NCI-H524 treated with DMSO at 0.1 percent for 48 hours (cell line): ENCODE measurements around the gene LY6G5C.
"Not testable (repeated sequence)": the region's sequence is repeated elsewhere in the genome, so short reads cannot be mapped to it uniquely, and the experiment has no call there.

Source experiments
- DNase-seq: peaks from one replicate; lab custom pipeline; 2025; lab: John Stamatoyannopoulos, UW

The LY6G5C gene

DNA sequence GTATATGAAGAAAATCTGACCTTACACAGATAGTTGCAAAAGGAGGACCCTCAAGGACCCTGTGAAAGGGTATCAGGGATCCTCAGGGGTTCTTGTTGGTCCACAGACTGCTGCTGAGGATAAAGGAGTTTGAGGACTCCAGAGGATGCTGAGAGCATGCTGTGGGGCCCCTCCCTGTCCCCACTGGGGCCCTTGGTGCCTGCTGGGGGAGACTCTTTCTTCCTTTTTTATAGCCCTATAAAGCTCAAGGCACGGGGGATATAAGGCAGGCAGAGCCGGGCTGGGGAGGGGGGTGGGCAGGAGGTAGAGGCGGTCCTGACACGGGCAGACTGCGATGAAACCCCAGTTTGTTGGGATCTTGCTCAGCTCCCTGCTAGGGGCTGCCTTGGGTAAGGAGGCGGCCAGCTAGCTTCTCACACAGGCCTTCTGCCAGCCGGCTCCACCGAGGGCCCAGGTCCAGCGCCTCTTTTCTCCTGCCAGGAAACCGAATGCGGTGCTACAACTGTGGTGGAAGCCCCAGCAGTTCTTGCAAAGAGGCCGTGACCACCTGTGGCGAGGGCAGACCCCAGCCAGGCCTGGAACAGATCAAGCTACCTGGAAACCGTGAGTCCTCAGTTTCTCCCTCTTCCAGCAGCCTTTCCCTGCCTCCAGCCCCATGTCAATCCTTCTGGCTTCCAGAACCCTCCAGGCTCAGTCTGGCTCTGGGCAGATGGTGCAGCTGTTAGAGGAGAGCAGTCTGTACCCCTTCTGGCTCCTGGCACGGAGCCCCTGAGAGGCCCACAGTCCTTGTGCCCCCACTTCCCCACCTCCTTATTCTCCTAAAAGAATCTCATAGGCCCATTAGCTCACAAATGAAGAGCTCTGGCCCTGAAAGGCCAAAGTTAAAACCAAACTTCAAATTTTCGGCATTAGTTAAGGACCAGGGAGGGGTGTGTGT lies 34.4 kb upstream of the LY6G5C start, which contains the start of gene LY6G6D:
LY6G6D (plus strand) TSS at position 327 of the 937 bp plus-strand sequence; CDS start at position 335, 8 bp downstream.
- no peak for DNase-seq

- DNase-seq: no peak
Observed at GRCh38 chr6:31713991-31714684, 33.3 kb upstream of the LY6G5C start.

DNA sequence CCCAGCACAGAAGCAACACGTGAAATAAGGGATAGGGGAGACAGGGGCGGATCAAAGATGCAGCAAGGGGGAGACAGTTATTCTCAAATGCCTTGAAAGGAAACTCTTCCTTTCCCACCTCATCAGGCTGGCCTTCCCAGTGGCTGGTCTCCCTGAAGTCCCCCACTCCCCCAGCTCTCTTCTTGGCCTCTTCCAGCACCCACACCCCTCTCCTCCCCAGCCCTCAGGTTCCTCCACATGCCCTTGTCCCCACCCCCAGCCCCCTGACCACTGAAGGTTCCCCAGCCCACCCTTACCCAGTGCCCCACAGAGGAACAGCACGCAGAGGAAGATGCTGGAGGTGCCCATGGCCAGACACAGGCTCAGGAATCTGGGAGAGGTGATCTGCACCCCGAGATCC lies 32.6 kb upstream of the LY6G5C start:
- no peak for DNase-seq

DNA sequence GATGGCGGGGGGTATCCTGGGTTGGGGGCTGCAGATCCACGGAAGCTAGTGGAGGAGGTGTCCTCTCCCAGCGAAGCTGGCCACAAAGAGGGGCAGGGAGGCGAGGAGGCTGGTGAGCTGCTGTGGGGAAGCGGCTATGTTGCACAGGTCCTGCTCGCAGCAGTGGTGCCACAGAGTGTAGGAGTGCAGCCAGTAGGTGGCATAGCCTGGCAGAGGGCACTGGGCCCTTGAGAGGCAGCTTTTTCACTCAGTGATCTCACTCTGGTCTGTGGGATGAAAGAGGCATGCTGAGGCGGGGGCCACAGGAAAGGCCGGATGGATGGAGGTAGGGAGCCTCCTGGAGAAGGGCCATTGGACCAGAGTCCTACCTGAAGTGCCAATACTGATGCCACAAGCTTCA lies 31.4 kb upstream of the LY6G5C start:
- no peak for DNase-seq

DNA sequence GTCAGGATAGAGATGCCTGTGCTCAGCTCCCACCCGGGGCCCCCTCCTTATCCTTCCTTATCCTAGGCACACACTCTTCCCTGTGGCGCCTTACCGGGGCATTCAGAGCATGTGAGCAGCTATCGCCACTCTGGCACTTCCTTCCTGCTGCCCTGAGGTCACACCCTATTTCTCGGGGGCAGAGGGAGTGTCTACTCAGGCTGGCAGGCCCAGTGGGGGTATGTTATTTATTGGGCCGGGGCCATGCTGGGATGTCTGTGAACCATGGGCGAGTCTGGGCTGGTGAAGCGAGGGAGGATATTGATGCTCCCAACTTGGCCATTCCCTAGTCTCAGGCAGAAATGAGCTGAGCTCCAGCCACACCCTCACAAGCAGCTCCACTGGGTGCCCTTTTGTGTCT lies 30.4 kb upstream of the LY6G5C start:
- no peak for DNase-seq

- DNase-seq: peak; percentile 16
Observed at GRCh38 chr6:31710523-31711219, 29.8 kb upstream of the LY6G5C start.

DNA sequence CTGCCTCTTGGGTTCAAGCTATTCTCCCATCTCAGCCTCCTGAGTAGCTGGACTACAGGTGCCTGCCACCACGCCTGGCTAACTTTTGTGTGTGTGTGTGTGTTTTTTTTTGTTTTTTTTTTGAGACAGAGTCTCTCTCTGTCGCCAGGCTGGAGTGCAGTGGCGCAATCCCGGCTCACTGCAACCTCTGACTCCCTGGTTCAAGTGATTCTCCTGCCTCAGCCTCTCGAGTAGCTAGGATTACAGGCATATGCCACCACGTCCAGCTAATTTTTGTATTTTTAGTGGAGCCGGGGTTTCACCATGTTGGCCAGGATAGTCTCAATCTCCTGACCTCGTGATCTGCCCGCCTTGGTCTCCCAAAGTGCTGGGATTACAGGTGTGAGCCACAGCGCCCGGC lies 28.3 kb upstream of the LY6G5C start:
- DNase-seq: not testable (repeated sequence)

GRCh38 chr6:31708224-31708623 lies 27.4 kb upstream of the LY6G5C start:
- no peak for DNase-seq

DNA sequence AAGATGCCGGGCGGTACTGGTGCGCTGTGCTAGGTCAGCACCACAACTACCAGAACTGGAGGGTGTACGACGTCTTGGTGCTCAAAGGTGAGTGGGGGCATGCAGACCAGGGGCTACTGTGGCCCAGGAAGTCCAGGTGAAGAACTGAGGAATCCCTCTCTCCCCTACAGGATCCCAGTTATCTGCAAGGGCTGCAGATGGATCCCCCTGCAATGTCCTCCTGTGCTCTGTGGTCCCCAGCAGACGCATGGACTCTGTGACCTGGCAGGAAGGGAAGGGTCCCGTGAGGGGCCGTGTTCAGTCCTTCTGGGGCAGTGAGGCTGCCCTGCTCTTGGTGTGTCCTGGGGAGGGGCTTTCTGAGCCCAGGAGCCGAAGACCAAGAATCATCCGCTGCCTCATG lies 26.8 kb upstream of the LY6G5C start:
- no peak for DNase-seq

GRCh38 chr6:31706599-31706998 lies 25.7 kb upstream of the LY6G5C start, which contains the start of gene LY6G6F:
Gene LY6G6F, plus strand, starts transcription at chr6:31706866. Its CDS starts 41 bp downstream, at chr6:31706907.
- no peak for DNase-seq

DNA sequence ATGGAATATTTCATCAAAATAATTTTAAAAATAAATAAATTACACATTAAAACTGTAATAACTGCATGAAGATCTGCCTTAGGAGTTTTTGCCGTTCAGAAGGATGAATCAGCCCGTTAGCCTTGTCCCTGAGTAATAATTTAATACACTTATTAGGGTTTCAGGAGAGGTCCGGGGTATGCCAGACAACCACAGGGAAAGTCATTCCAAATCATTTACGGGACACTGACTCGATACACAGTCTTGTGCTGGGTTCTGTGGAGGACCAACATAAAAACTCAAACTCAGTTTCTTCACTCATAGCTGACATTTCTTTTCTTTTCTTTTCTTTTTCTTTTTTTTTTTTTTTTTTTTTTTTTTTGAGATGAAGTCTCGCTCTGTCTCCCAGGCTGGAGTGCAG lies 25.1 kb upstream of the LY6G5C start:
- no peak for DNase-seq

GRCh38 chr6:31702819-31703716 lies 22.2 kb upstream of the LY6G5C start, which contains the start of gene ABHD16A:
Gene ABHD16A, minus strand, starts transcription at chr6:31703324. Its CDS starts 43 bp downstream, at chr6:31703281.
- peak; percentile 81 for DNase-seq

DNA sequence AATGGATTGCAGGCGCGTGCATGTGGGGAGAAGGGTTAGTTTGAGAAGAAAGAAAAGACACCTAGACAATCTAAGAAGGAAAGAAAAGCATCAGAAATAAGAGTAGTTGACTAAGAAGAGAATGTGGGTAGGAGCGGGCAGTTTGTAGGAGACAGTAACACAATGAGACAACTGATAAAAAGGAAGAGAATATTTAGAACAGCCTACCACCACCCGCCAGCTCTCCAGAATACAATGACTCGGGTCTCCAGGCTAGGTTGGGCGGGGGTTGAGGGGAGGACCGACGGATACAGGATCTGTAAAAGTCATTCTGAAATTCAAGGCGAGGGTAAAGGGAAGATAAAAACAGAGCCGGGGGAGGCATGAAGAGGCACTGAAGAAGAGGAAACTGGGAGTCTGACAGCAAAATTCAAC lies 21.5 kb upstream of the LY6G5C start:
- DNase-seq: no peak

GRCh38 chr6:31701666-31702404 lies 21.0 kb upstream of the LY6G5C start:
- peak; percentile 19 for DNase-seq

GRCh38 chr6:31700740-31701401 lies 20.0 kb upstream of the LY6G5C start:
- no peak for DNase-seq

DNA sequence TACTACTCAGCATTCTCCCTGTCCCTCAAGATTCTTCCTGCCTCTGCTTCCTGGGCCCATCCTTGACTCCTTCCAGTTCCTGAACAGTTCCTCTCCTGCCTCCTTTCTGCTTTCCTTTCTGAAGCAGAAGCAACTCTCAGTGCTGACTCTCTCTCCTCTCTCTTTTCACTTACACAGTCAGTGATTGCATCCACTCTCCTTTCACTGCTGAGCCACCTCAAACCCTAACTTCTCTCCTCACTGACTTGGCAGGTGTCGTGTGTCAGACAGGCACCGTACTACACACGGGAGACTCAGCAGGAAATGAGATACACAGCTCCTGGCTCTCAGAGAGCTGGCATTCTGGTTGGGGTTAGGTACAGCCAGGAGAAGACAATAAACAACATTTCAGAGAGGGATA lies 16.7 kb upstream of the LY6G5C start:
- no peak for DNase-seq

GRCh38 chr6:31693535-31693934 lies 12.7 kb upstream of the LY6G5C start:
- DNase-seq: no peak

DNA sequence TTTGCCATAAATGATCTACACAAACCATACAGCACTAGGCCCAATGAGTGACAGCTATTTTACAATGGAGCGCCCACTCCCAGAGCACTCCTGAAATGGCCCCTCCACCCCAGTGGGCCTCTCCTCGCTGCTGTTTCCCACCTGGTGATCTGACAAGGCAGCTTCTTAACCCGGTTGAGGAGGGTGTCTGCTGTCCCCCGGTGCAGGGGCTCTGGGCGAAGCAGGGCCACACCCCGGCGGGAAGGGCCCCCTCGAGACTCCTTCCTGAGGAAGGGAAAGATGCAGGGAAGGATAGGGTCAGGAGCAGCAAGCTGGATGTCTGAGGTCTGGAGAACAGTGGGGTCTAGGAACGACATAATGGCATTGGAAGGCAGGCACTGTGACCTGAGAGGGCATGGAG lies 12.0 kb upstream of the LY6G5C start:
- DNase-seq: no peak

DNA sequence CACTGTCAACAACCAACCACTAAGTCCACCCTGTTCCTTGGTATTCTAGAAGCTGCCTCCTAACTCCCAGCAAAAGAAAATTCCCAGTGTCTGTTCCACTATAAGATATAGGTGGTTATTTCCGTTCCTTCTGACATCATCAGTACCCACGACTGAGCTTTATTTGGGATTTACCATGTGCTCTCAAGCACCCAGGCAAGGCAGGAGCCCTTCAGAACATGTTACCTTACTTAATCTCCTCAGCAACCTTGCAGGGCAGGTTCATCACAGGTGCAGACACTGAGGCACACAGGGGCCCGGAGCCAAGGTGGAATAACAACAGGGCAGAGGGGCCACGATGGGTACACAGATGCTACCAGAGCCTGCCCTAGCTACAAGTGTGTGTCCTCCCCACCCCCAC lies 11.5 kb upstream of the LY6G5C start:
- DNase-seq: no peak

GRCh38 chr6:31691564-31692108 lies 10.8 kb upstream of the LY6G5C start:
- DNase-seq: no peak
